ENCODE data around the gene TPSG1. TPM values are rescaled to one million over a fixed set of nuclear protein-coding genes. Genes with fewer than 3 reads are reported as not detected.

TPSG1 gene
- total and polyA plus RNA-seq, 2 experiments from 2014 or later, result not detected

DNA sequence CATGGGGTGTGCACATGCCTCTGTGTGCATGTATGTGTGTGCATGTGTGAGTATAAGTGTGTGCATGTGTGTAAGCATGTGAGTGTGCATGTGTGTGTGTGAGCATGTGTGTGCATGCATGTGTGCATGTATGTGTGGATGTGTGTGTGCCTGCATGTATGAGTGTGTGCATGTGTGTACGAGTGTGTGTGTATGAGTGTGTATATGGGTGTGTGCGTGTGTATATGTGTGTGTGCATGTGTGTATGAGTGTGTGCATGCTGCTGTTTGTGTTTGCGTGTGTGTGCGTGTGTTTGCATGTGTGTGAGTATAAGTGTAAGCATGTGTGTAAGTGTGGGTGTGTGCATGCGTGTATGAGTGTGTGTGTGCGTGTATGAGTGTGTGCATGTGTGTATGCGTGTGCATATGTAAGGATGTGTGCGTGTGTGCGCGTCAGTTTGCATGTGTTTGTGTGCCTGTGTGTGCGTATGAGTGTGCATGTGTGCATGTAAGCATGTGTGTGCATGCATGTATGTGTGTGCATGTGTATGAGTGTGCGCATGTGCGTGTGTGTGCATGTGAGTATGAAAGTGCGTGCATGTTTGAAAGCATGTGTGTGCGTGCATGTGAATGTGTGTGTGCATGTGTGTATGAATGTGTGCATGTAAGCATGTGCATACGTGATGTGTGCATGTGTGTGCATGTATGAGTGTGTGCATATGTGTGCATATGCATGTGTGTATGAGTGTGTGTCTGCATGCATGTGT is 39.4 kb upstream of the TPSG1 start:
- H2AFZ ChIP-seq, result no peak overlapping the region
- no peaks in the 10 kb centered on the region for H3K36me3 ChIP-seq (ENCODE audit: low read depth)
- H3K27ac ChIP-seq, result no peak overlapping the region
- no peak overlapping the region for H3K4me2 ChIP-seq (ENCODE audit: unreplicated experiment)
- in situ Hi-C loops (cut with MboI), result no loop called here
- H3K9me2 ChIP-seq (ENCODE audit: insufficient read depth), result no peaks in the 10 kb centered on the region
- H3K79me2 ChIP-seq (ENCODE audit: insufficient read depth), result no peaks in the 10 kb centered on the region
- no peaks in the 10 kb centered on the region for H3K9me3 ChIP-seq (ENCODE audit: low read depth)
- TF ChIP-seq EZH2phosphoT487 (IDR thresholded peaks at IDR 0.05; ENCODE audit: insufficient read depth, low read depth) (no peak), EZH2 (IDR thresholded peaks at IDR 0.05; ENCODE audit: insufficient read depth, poor library complexity, severe bottlenecking) (no peak)
- no peaks in the 10 kb centered on the region for H3K4me1 ChIP-seq (ENCODE audit: insufficient read depth)
- H3K27me3 ChIP-seq (replicated peaks; ENCODE audit: insufficient read depth), result peaks cover 18% of the 10 kb centered on the region
- no peak overlapping the region for H3K9ac ChIP-seq
- no peak overlapping the region for H3K4me3 ChIP-seq
- H3F3A ChIP-seq (ENCODE audit: insufficient read depth), result no peaks in the 10 kb centered on the region
- 71 to 85% methylated on average over 10 to 16 of the region's 16 CpGs for WGBS, 2 experiments (ENCODE audit: low coverage in 1 of 2, low lambda C conversion rate in 2 of 2, missing lambda C conversion rate in 2 of 2)
- no peaks in the 10 kb centered on the region for H4K20me1 ChIP-seq (ENCODE audit: insufficient read depth)
- DNase-seq, result no peak

DNA sequence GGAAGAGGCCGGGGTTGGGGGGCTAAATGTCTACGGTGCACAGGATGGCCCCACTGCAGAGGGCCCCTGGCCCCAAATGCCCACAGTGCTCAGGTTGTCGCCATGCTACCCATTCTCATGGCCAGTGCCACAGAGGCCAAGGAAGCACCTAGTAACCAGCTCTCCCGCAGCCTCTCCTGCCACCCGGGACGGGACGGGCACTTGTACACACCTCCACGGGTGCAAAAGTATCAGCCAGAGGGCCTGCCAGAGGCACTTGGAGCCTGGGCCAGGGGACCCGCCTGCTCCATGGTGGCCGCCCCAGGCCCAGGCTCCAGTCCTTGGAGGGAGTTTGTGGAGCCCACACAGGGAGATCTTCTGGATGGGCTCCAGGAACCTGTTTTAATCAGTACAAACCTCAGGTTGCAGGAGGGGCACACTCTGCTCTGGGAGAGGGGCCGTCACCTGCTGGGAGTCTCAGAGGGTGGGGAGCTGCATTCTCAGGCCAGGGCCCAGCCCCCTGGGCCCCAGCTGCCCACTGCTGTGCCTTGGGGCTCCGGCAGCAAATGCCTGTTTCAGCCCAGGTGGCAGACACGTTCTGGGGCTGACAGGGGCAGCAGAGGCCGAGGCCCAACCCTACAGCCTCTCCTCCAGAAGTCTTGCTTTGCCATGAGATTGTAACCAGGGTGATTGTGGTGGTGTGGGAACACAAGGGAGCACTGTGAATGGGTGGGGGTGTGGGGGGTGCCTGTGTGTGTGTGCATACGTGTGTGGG is 38.7 kb upstream of the TPSG1 start:
- H3K79me2 ChIP-seq (ENCODE audit: insufficient read depth), result no peaks in the 10 kb centered on the region
- H3K4me3 ChIP-seq, result no peak overlapping the region
- H3K27ac ChIP-seq, result no peak overlapping the region
- in situ Hi-C loops (cut with MboI), result no loop called here
- DNase-seq, result no peak
- no peaks in the 10 kb centered on the region for H3K9me2 ChIP-seq (ENCODE audit: insufficient read depth)
- H3F3A ChIP-seq (ENCODE audit: insufficient read depth), result no peaks in the 10 kb centered on the region
- H3K36me3 ChIP-seq (ENCODE audit: low read depth), result no peaks in the 10 kb centered on the region
- H3K9me3 ChIP-seq (ENCODE audit: low read depth), result no peaks in the 10 kb centered on the region
- H3K4me2 ChIP-seq (ENCODE audit: unreplicated experiment), result no peak overlapping the region
- H3K9ac ChIP-seq, result no peak overlapping the region
- no peaks in the 10 kb centered on the region for H4K20me1 ChIP-seq (ENCODE audit: insufficient read depth)
- no peak overlapping the region for H2AFZ ChIP-seq
- TF ChIP-seq EZH2phosphoT487 (IDR thresholded peaks at IDR 0.05; ENCODE audit: insufficient read depth, low read depth) (no peak), EZH2 (IDR thresholded peaks at IDR 0.05; ENCODE audit: insufficient read depth, poor library complexity, severe bottlenecking) (no peak)
- peaks cover 21% of the 10 kb centered on the region for H3K27me3 ChIP-seq (replicated peaks; ENCODE audit: insufficient read depth)
- WGBS, 2 experiments (ENCODE audit: low coverage in 1 of 2, low lambda C conversion rate in 2 of 2, missing lambda C conversion rate in 2 of 2), result 54 to 56% methylated on average over 14 to 15 of the region's 15 CpGs
- H3K4me1 ChIP-seq (ENCODE audit: insufficient read depth), result no peaks in the 10 kb centered on the region

DNA sequence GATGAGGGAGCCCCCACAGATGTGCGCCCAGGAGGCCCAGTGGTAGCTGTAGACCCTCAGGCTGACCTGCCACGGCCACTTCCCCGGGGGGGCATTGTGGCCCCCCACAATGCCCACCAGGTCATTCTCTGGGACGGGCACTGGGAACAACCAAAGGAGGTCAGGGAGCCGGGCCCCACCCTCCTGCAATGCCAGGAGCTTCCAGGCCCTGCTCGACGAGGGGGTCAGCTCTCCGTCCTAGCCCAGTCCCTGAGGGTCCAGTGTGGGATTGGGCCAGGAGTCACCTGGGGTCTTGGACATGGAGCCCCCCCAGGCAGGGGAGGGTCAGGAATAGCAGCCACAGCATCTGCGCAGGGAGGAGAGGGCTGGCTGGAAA is 37.8 kb upstream of the TPSG1 start:
- no peaks in the 10 kb centered on the region for H3F3A ChIP-seq (ENCODE audit: insufficient read depth)
- no peak overlapping the region for H3K27ac ChIP-seq
- no peak overlapping the region for H2AFZ ChIP-seq
- TF ChIP-seq EZH2 (IDR thresholded peaks at IDR 0.05; ENCODE audit: insufficient read depth, poor library complexity, severe bottlenecking) (no peak), EZH2phosphoT487 (IDR thresholded peaks at IDR 0.05; ENCODE audit: insufficient read depth, low read depth) (no peak)
- no peak for DNase-seq
- H3K27me3 ChIP-seq (replicated peaks; ENCODE audit: insufficient read depth), result peaks cover 21% of the 10 kb centered on the region
- WGBS, 2 experiments (ENCODE audit: low coverage in 1 of 2, low lambda C conversion rate in 2 of 2, missing lambda C conversion rate in 2 of 2), result 50 to 57% methylated on average over 9 of the region's 9 CpGs
- no peaks in the 10 kb centered on the region for H3K9me3 ChIP-seq (ENCODE audit: low read depth)
- H3K79me2 ChIP-seq (ENCODE audit: insufficient read depth), result no peaks in the 10 kb centered on the region
- H3K4me1 ChIP-seq (ENCODE audit: insufficient read depth), result no peaks in the 10 kb centered on the region
- no peaks in the 10 kb centered on the region for H3K36me3 ChIP-seq (ENCODE audit: low read depth)
- H4K20me1 ChIP-seq (ENCODE audit: insufficient read depth), result no peaks in the 10 kb centered on the region
- no peak overlapping the region for H3K4me3 ChIP-seq
- in situ Hi-C loops (cut with MboI), result no loop called here
- H3K4me2 ChIP-seq (ENCODE audit: unreplicated experiment), result no peak overlapping the region
- no peaks in the 10 kb centered on the region for H3K9me2 ChIP-seq (ENCODE audit: insufficient read depth)
- no peak overlapping the region for H3K9ac ChIP-seq

DNA sequence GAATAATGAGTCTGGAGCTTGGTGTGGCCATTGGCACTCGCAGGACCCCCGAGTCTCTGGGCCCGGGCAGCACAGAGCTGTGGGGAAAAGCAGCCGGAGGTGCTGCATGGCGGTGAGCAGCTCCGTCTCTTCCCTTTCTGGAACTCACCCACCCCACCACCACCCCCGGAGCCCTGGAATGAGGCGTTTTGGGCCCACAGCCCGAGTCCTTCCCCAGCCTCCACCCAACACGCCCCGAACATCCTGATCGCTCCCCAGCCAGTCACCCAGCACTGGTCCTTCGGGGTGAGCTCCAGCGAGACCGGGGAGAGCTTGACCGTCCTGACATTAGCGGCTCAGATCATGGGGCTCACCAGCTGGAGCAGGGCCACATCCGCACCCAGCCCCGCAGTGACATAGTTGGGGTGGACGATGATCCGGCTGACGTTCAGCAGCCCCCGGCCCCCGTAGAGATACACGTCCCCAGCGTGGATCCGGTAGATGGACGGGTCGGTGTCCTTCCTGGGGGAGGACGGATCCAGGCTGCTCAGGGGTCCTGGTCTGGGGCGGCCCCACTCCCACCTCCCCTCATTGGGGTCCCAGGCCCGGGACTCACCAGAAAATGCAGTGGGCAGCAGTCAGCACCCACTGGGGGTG is 37.3 kb upstream of the TPSG1 start:
- Histone ChIP-seq H3K27me3 (replicated peaks; ENCODE audit: insufficient read depth) (peaks cover 21% of the 10 kb centered on the region), H3K9ac (no peak overlapping the region), H2AFZ (no peak overlapping the region), H3K9me2 (ENCODE audit: insufficient read depth) (no peaks in the 10 kb centered on the region), H3K4me3 (no peak overlapping the region), H4K20me1 (ENCODE audit: insufficient read depth) (no peaks in the 10 kb centered on the region), H3K36me3 (ENCODE audit: low read depth) (no peaks in the 10 kb centered on the region), H3K9me3 (ENCODE audit: low read depth) (no peaks in the 10 kb centered on the region), H3K4me1 (ENCODE audit: insufficient read depth) (no peaks in the 10 kb centered on the region), H3K27ac (no peak overlapping the region), H3K79me2 (ENCODE audit: insufficient read depth) (no peaks in the 10 kb centered on the region), H3K4me2 (ENCODE audit: unreplicated experiment) (no peak overlapping the region), H3F3A (ENCODE audit: insufficient read depth) (no peaks in the 10 kb centered on the region)
- in situ Hi-C loops (cut with MboI), result no loop called here
- TF ChIP-seq EZH2 (IDR thresholded peaks at IDR 0.05; ENCODE audit: insufficient read depth, poor library complexity, severe bottlenecking), result no peak
- no peak for TF ChIP-seq EZH2phosphoT487 (IDR thresholded peaks at IDR 0.05; ENCODE audit: insufficient read depth, low read depth)
- no peak for DNase-seq
- 62 to 67% methylated on average over 28 to 32 of the region's 32 CpGs for WGBS, 2 experiments (ENCODE audit: low coverage in 1 of 2, low lambda C conversion rate in 2 of 2, missing lambda C conversion rate in 2 of 2)

Data from GM23248 (cell line).